BJ (cell line): ENCODE measurements around the gene DNAJC4. TPM values are rescaled to one million over a fixed set of nuclear protein-coding genes. Genes with fewer than 3 reads are reported as not detected.

Source experiments
- CTCF ChIA-PET: fragments of 350-600 bp; formaldehyde crosslinking; extraction: SDS; loops from one replicate; lab custom pipeline; 2021; ENCODE audit warnings: antibody characterized with exemption, inconsistent platforms; lab: Yijun Ruan, JAX
- POLR2A ChIA-PET: fragments of 300-600 bp; sonication (Branson Sonifier 250); formaldehyde crosslinking; extraction: SDS; loops from one replicate; lab custom pipeline; 2021; ENCODE audit warnings: antibody characterized with exemption; lab: Charles Lee
- DNase-seq: peaks from one replicate; pipeline ENCODE4 v3.0.0-alpha.2; 2011; ENCODE audit warnings: low read depth
- H3K27me3 ChIP-seq: 2 replicates; pipeline ENCODE4 v1.6.0; 2011; ENCODE audit warnings: low read length; ENCODE audit not compliant: control insufficient read depth, insufficient read depth
- H3K36me3 ChIP-seq: 2 replicates; pipeline ENCODE4 v1.5.1; 2011; ENCODE audit warnings: low read length; ENCODE audit not compliant: control insufficient read depth, insufficient read depth
- H3K4me3 ChIP-seq: 2 replicates; pipeline ENCODE4 v1.5.1; 2011; ENCODE audit warnings: low read depth, mild to moderate bottlenecking, control low read depth, low read length
- polyA plus RNA-seq: library from polyadenylated mRNA; depleted of rRNA; stranded (reverse); fragments of >200 nt; gene quantifications from 2 replicates; pipeline ENCODE4 v1.2.3, GENCODE V29; 2011
- TF ChIP-seq, protein P1 (sequence below): IDR thresholded peaks from 2 replicates; pipeline ENCODE4 v1.5.1; 2011; ENCODE audit warnings: low read depth, mild to moderate bottlenecking, control low read depth, inconsistent platforms, low read length, moderate library complexity; ENCODE audit not compliant: insufficient read depth

The DNAJC4 gene
- polyA plus RNA-seq, 1 experiment: 42.1 TPM

DNA sequence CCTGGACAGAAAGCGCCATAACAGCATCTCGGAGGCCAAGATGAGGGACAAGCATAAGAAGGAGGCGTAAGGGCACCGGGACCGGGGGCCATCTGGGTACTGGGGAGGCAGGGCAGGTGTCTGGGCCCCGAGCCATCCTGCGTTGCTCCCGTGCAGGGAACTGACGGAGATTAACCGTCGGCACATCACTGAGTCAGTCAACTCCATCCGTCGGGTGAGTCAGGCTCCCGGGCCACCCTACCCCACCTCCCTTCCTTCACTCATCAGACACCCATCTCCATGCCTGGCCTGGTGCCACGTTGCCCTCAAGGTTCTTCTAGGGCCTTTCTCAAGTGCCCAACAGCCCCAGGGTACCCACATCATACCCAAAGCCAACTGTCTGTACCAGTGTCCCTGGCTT, 36.0 kb downstream of the DNAJC4 start:
- H3K4me3 ChIP-seq: no peak overlapping the region
- TF ChIP-seq, protein P1, sequence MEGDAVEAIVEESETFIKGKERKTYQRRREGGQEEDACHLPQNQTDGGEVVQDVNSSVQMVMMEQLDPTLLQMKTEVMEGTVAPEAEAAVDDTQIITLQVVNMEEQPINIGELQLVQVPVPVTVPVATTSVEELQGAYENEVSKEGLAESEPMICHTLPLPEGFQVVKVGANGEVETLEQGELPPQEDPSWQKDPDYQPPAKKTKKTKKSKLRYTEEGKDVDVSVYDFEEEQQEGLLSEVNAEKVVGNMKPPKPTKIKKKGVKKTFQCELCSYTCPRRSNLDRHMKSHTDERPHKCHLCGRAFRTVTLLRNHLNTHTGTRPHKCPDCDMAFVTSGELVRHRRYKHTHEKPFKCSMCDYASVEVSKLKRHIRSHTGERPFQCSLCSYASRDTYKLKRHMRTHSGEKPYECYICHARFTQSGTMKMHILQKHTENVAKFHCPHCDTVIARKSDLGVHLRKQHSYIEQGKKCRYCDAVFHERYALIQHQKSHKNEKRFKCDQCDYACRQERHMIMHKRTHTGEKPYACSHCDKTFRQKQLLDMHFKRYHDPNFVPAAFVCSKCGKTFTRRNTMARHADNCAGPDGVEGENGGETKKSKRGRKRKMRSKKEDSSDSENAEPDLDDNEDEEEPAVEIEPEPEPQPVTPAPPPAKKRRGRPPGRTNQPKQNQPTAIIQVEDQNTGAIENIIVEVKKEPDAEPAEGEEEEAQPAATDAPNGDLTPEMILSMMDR: no peak
- ChIA-PET CTCF (interaction anchor here (1.3 to 6.5 kb wide), 2 partner anchors 9 to 15 kb away, joined by 3 to 56 read pairs; partner anchors contain the start of gene PLCB3), POLR2A (no interaction called here)
- peaks cover 40% of the 10 kb centered on the region for H3K36me3 ChIP-seq
- DNase-seq: no peak
- H3K27me3 ChIP-seq: no peaks in the 10 kb centered on the region

GRCh38 chr11:64267207-64267945, 37.0 kb downstream of the DNAJC4 start:
- ChIA-PET CTCF (interaction anchor here (0.7 to 3.5 kb wide), 5 partner anchors 10 to 82 kb away, joined by 3 to 41 read pairs (median 7); partner anchors contain the start of genes ESRRA, PLCB3 and STIP1), POLR2A (interaction anchor here (0.6 kb wide), 2 partner anchors 117 to 393 kb away, joined by 3 to 5 read pairs; no protein-coding TSS in a partner anchor)
- no peak for DNase-seq

GRCh38 chr11:64268025-64268892, 37.9 kb downstream of the DNAJC4 start:
- ChIA-PET CTCF (interaction anchor here (0.7 to 4.7 kb wide), 9 partner anchors 9 to 64 kb away, joined by 3 to 41 read pairs (median 7); partner anchors contain the start of genes CATSPERZ, ESRRA, PLCB3 and PPP1R14B), POLR2A (interaction anchor here (0.7 kb wide), 1 partner anchor 352 kb away, joined by 3 read pairs; no protein-coding TSS in a partner anchor)
- Histone ChIP-seq H3K27me3 (no peaks in the 10 kb centered on the region), H3K4me3 (peak overlapping the region; percentile 66), H3K36me3 (peaks cover 28% of the 10 kb centered on the region)
- DNase-seq: no peak
- TF ChIP-seq, protein P1: no peak

More at GRCh38 chr11:64267207-64267945, 37.0 kb downstream of the DNAJC4 start:
- Histone ChIP-seq H3K27me3 (no peaks in the 10 kb centered on the region), H3K4me3 (no peak overlapping the region), H3K36me3 (peaks cover 34% of the 10 kb centered on the region)
- TF ChIP-seq, protein P1: no peak

DNA sequence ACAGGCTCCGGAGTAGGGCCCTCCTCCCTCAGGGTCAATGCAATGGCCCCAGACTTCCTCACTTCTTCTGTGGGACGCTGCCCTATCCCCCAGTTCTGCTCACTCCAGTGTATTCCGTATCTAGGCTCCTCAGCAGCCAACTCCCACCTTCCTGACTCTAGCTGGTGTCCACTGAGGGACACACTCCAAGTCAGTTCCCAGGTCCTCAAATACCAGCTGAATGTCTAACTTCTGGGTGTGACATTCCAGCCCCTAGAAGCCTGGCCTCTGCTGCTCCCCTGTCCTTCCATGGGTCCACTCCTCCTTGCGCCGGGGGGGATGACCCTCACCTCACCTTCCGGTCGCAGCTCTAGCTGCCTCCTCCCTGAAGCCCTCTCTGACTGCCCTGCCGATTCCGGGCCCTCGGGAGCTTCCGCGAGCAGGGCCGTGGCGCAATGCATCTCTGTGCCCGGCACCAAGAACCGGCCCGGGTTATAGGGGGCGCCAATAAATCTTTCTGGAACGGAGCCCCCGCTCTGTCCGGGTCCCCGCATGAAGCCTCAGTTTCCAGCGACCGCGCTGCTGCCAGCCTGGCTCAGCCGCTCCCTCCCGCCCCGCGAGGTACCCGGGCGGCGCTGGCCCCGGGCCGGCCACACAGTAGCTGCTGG, 38.7 kb downstream of the DNAJC4 start:
- Histone ChIP-seq H3K36me3 (peaks cover 22% of the 10 kb centered on the region), H3K27me3 (no peaks in the 10 kb centered on the region), H3K4me3 (peak overlapping the region; percentile 66)
- CTCF ChIA-PET: interaction anchor here (1.1 to 4.7 kb wide), 9 partner anchors 12 to 83 kb away, joined by 4 to 41 read pairs (median 7); partner anchors contain the start of genes CATSPERZ, ESRRA, PLCB3 and PPP1R14B
- no peak for DNase-seq
- TF ChIP-seq, protein P1: no peak
- POLR2A ChIA-PET: interaction anchor here (0.7 kb wide), 1 partner anchor 353 kb away, joined by 3 read pairs; no protein-coding TSS in a partner anchor
